Astrocyte of the cerebellum (primary cell): ENCODE data around the gene BICDL1.
"Not testable (repeated sequence)": the region's sequence is repeated elsewhere in the genome, so short reads cannot be mapped to it uniquely, and the experiment has no call there.

Experiments
- DNase-seq: peaks from one replicate; pipeline ENCODE4 v3.0.0-alpha.2; 2011; ENCODE audit warnings: low read depth
- H3K4me3 ChIP-seq: 2 replicates; pipeline ENCODE4 v1.5.1; 2011; ENCODE audit warnings: mild to moderate bottlenecking, low read depth, low read length, moderate library complexity
- CTCF ChIP-seq: IDR thresholded peaks from 2 replicates; pipeline ENCODE4 v1.5.1; 2012; ENCODE audit warnings: low read length, low read depth, moderate library complexity, mild to moderate bottlenecking; ENCODE audit errors: missing control alignments
- in situ Hi-C: cut with HindIII; loops from 2 replicates; pipeline ENCODE4 v1.10.0; 2017; ENCODE audit warnings: low sequenced_read_pairs

BICDL1 gene

GRCh38 chr12:120013659-120014380 is 24.8 kb downstream of the BICDL1 start:
- in situ Hi-C loops = no loop called here
- TF ChIP-seq CTCF = no peak
- DNase-seq = no peak
- no peak overlapping the region for H3K4me3 ChIP-seq

GRCh38 chr12:120014381-120014735 is 25.3 kb downstream of the BICDL1 start:
- DNase-seq, in situ Hi-C loops, H3K4me3 ChIP-seq: not testable (repeated sequence)

- in situ Hi-C loops = no loop called here
- H3K4me3 ChIP-seq = no peak overlapping the region
- DNase-seq = no peak
- TF ChIP-seq CTCF = no peak
These were observed 26.3 kb downstream of the BICDL1 start for GRCh38 chr12:120015313-120015712.

GRCh38 chr12:120016199-120016598 is 27.2 kb downstream of the BICDL1 start:
- in situ Hi-C loops, H3K4me3 ChIP-seq, DNase-seq: not testable (repeated sequence)

- DNase-seq = no peak
- in situ Hi-C loops = no loop called here
- no peak overlapping the region for H3K4me3 ChIP-seq
- no peak for TF ChIP-seq CTCF
These were observed 30.2 kb downstream of the BICDL1 start for GRCh38 chr12:120019197-120019596.

- no peak for DNase-seq
- no peak for TF ChIP-seq CTCF
- H3K4me3 ChIP-seq = no peak overlapping the region
- in situ Hi-C loops = no loop called here
These were observed 30.9 kb downstream of the BICDL1 start for GRCh38 chr12:120019938-120020337.

- no peak for TF ChIP-seq CTCF
- in situ Hi-C loops = no loop called here
- DNase-seq = no peak
- H3K4me3 ChIP-seq = no peak overlapping the region
These were observed 35.2 kb downstream of the BICDL1 start for GRCh38 chr12:120024193-120024592.

- TF ChIP-seq CTCF = no peak
- no peak for DNase-seq
- no peak overlapping the region for H3K4me3 ChIP-seq
- in situ Hi-C loops = no loop called here
These were observed 36.6 kb downstream of the BICDL1 start for GRCh38 chr12:120025640-120026039.
